ENCODE data around the gene NLRC4. TPM values are rescaled to one million over a fixed set of nuclear protein-coding genes. Genes with fewer than 3 reads are reported as not detected.

Gene NLRC4
- total and polyA plus RNA-seq, 4 donors, result 0.82 to 2.9 (median 1.5) TPM

- TF ChIP-seq ZBTB33 (IDR thresholded peaks at IDR 0.05), result no peak
- TF ChIP-seq FOXA1 (IDR thresholded peaks at IDR 0.05), result no peak
- TF ChIP-seq TAF1 (conservative IDR thresholded peaks at IDR 0.05), result no peak
- TF ChIP-seq SP1 (IDR thresholded peaks at IDR 0.05), result no peak
- TF ChIP-seq GABPA (IDR thresholded peaks at IDR 0.05 in 1 of 2, conservative IDR thresholded peaks at IDR 0.05 in 1 of 2), result no peak
- no peak for TF ChIP-seq MAX (IDR thresholded peaks at IDR 0.05)
- no peak for TF ChIP-seq RAD21 (IDR thresholded peaks at IDR 0.05)
- TF ChIP-seq REST (IDR thresholded peaks at IDR 0.05), result no peak
- TF ChIP-seq RXRA (IDR thresholded peaks at IDR 0.05), result no peak
- H3K36me3 ChIP-seq (ENCODE audit: control insufficient read depth in 4 of 4, insufficient read depth in 3 of 4, low read depth in 1 of 4, low read length in 3 of 4), result peaks cover 1 to 9% (median 5%) of the 10 kb centered on the region in 4 donors
- no peaks in the 10 kb centered on the region for H3K9me3 ChIP-seq (ENCODE audit: control insufficient read depth in 4 of 4, low read length in 3 of 4)
- H3K27ac ChIP-seq (ENCODE audit: low read depth in 1 of 2, low read length in 2 of 2), result no peak overlapping the region
- no peaks in the 10 kb centered on the region for H3K27me3 ChIP-seq (ENCODE audit: control insufficient read depth in 4 of 4, insufficient read depth in 4 of 4, low read length in 3 of 4)
- WGBS, result 27% methylated on average over 2 of the region's 2 CpGs
- no peak overlapping the region for H3K9ac ChIP-seq (ENCODE audit: low read depth in 1 of 2, low read length in 2 of 2)
- H3K4me1 ChIP-seq (ENCODE audit: control insufficient read depth in 4 of 4, insufficient read depth in 4 of 4, low read length in 3 of 4), result peaks cover 0 to 3% (median 1%) of the 10 kb centered on the region in 4 donors
- H3K4me3 ChIP-seq (ENCODE audit: low read depth in 1 of 3, low read length in 3 of 3), result no peak overlapping the region
- no peak for DNase-seq (ENCODE audit: low spot score)
These were observed 27.1 kb upstream of the NLRC4 start for GRCh38 chr2:32291746-32292145.

GRCh38 chr2:32290000-32290339, 25.3 kb upstream of the NLRC4 start:
- no peak for DNase-seq (ENCODE audit: low spot score)
- WGBS, result 94% methylated on average over 2 of the region's 2 CpGs
- H3K36me3 ChIP-seq (ENCODE audit: control insufficient read depth in 4 of 4, insufficient read depth in 3 of 4, low read depth in 1 of 4, low read length in 3 of 4), result peaks cover 0 to 2% (median under 1%) of the 10 kb centered on the region in 4 donors
- H3K27me3 ChIP-seq (ENCODE audit: control insufficient read depth in 4 of 4, insufficient read depth in 4 of 4, low read length in 3 of 4), result no peaks in the 10 kb centered on the region
- TF ChIP-seq FOXA1 (IDR thresholded peaks at IDR 0.05), result no peak
- TF ChIP-seq JUND (IDR thresholded peaks at IDR 0.05), result no peak
- no peak for TF ChIP-seq RAD21 (IDR thresholded peaks at IDR 0.05)
- TF ChIP-seq MAX (IDR thresholded peaks at IDR 0.05), result no peak
- no peak for TF ChIP-seq EGR1 (IDR thresholded peaks at IDR 0.05; ENCODE audit: low read depth in 2 of 2)
- TF ChIP-seq YY1 (IDR thresholded peaks at IDR 0.05), result no peak
- no peak for TF ChIP-seq REST (IDR thresholded peaks at IDR 0.05)
- no peak for TF ChIP-seq ZBTB33 (IDR thresholded peaks at IDR 0.05)
- no peaks in the 10 kb centered on the region for H3K9me3 ChIP-seq (ENCODE audit: control insufficient read depth in 4 of 4, low read length in 3 of 4)
- no peak overlapping the region for H3K4me3 ChIP-seq (ENCODE audit: low read depth in 1 of 3, low read length in 3 of 3)
- no peak overlapping the region for H3K27ac ChIP-seq (ENCODE audit: low read depth in 1 of 2, low read length in 2 of 2)
- H3K4me1 ChIP-seq (ENCODE audit: control insufficient read depth in 4 of 4, insufficient read depth in 4 of 4, low read length in 3 of 4), result peaks cover 0 to 3% (median 1%) of the 10 kb centered on the region in 4 donors
- no peak overlapping the region for H3K9ac ChIP-seq (ENCODE audit: low read depth in 1 of 2, low read length in 2 of 2)
